Neural progenitor cell (in vitro differentiated cells): ENCODE measurements around the gene ITGAD. TPM values are rescaled to one million over a fixed set of nuclear protein-coding genes. Genes with fewer than 3 reads are reported as not detected.
"Not testable (repeated sequence)": the region's sequence is repeated elsewhere in the genome, so short reads cannot be mapped to it uniquely, and the experiment has no call there.

ENCODE experiments used
- DNase-seq: peaks from one replicate; pipeline ENCODE4 v3.0.0-alpha.2; 2016; ENCODE audit warnings: low spot score
- H2AFZ ChIP-seq: fragments of 200-600 bp; sonication (generic); replicated peaks from 2 replicates; pipeline ENCODE4 v1.6.1; 2016; ENCODE audit warnings: antibody characterized with exemption
- H3F3A ChIP-seq: fragments of 200-600 bp; sonication (generic); 2 replicates; pipeline ENCODE4 v1.6.1; 2016; ENCODE audit warnings: antibody characterized with exemption, low read depth
- H3K27ac ChIP-seq: fragments of 200-600 bp; sonication (generic); 2 replicates; pipeline ENCODE4 v1.5.1; 2016; ENCODE audit warnings: mild to moderate bottlenecking
- H3K27me3 ChIP-seq: fragments of 200-600 bp; sonication (generic); 2 replicates; pipeline ENCODE4 v1.6.1; 2016; ENCODE audit warnings: mild to moderate bottlenecking, moderate library complexity
- H3K36me3 ChIP-seq: fragments of 200-600 bp; sonication (generic); 2 replicates; pipeline ENCODE4 v1.5.1; 2016
- H3K4me1 ChIP-seq: fragments of 200-600 bp; sonication (generic); 2 replicates; pipeline ENCODE4 v1.6.1; 2016; ENCODE audit warnings: mixed run types
- H3K4me2 ChIP-seq: fragments of 200-600 bp; sonication (generic); 2 replicates; pipeline ENCODE4 v1.6.1; 2016
- H3K4me3 ChIP-seq: fragments of 200-600 bp; sonication (generic); 2 replicates; pipeline ENCODE4 v1.5.1; 2016
- H3K79me2 ChIP-seq: fragments of 200-600 bp; sonication (generic); 2 replicates; pipeline ENCODE4 v1.6.1; 2016; ENCODE audit warnings: low read depth
- H3K9ac ChIP-seq: fragments of 200-600 bp; sonication (generic); 2 replicates; pipeline ENCODE4 v1.6.1; 2016
- H3K9me3 ChIP-seq: fragments of 200-600 bp; sonication (generic); 2 replicates; pipeline ENCODE4 v1.5.1; 2016; ENCODE audit warnings: low read depth
- H4K20me1 ChIP-seq: fragments of 200-600 bp; sonication (generic); 2 replicates; pipeline ENCODE4 v1.6.1; 2016; ENCODE audit warnings: low read depth
- H3K27ac Mint-ChIP-seq: 3 replicates; pipeline ENCODE4 v1.8.0; 2021; ENCODE audit warnings: mixed read lengths
- H3K27me3 Mint-ChIP-seq: 2 replicates; pipeline ENCODE4 v1.8.0; 2022; ENCODE audit warnings: low read depth, mild to moderate bottlenecking, inconsistent platforms, moderate library complexity, mixed read lengths; ENCODE audit not compliant: insufficient read depth
- H3K36me3 Mint-ChIP-seq: 3 replicates; pipeline ENCODE4 v1.8.0; 2021; ENCODE audit warnings: mixed read lengths
- H3K4me1 Mint-ChIP-seq: 3 replicates; pipeline ENCODE4 v1.8.0; 2021; ENCODE audit warnings: mixed read lengths
- H3K4me3 Mint-ChIP-seq: 3 replicates; pipeline ENCODE4 v1.8.0; 2021; ENCODE audit warnings: mild to moderate bottlenecking, moderate library complexity, mixed read lengths
- H3K9me3 Mint-ChIP-seq: 3 replicates; pipeline ENCODE4 v1.8.0; 2020; ENCODE audit warnings: mixed read lengths
- CTCF ChIP-seq: fragments of 200-600 bp; sonication (generic); IDR thresholded peaks from 2 replicates; pipeline ENCODE4 v1.5.1; 2017; ENCODE audit warnings: antibody characterized with exemption, mild to moderate bottlenecking
- EZH2 ChIP-seq: fragments of 200-600 bp; sonication (generic); IDR thresholded peaks from 2 replicates; pipeline ENCODE4 v1.6.1; 2017; ENCODE audit warnings: antibody characterized with exemption, mild to moderate bottlenecking, moderate library complexity
- EZH2phosphoT487 ChIP-seq: fragments of 200-600 bp; sonication (generic); IDR thresholded peaks from 2 replicates; pipeline ENCODE4 v1.6.1; 2017; ENCODE audit warnings: antibody characterized with exemption
- total RNA-seq: library from RNA; depleted of rRNA; stranded (reverse); fragments of >200 nt; gene quantifications from 2 replicates; pipeline ENCODE4 v1.2.3, GENCODE V29; 2015; ENCODE audit warnings: low replicate concordance

Gene ITGAD
- total RNA-seq, 1 donor from 2014 or later = not detected

DNA sequence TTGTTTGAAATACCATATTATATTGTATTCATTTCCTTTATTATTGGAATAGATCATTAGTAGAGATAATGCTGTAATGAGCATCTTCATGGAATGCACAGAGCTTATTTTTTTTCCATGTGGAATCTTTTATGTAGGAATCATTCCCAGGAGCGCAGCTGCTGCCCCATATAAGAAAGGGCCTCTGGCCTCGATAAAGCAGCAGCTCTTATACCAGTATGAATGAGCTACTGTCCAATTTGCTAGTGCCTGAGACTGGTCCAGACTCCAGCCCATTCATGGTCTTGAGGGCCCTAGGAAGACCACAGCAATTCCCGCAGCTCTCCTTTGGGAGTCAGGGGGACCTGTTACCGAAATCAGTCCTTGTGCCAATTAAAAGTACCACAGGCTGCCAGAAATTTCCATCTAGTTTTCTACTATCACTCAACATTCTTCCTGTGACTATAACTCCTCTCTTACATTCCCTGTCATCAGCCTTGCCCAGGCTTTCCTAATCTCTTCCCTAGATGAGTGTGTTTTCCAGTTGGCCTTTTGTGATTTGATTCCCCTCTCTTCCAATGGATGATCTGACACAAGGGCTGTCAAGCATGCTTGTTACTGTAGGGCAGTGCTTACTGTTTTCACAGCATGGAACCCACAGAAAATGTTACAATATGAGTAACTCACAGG lies 47.5 kb downstream of the ITGAD start:
- H3K36me3 ChIP-seq = no peaks in the 10 kb centered on the region
- Mint-ChIP-seq H3K27ac (no peak overlapping the region), H3K27me3 (peaks cover 7% of the 10 kb centered on the region), H3K36me3 (no peaks in the 10 kb centered on the region), H3K9me3 (no peaks in the 10 kb centered on the region), H3K4me1 (peaks cover 3% of the 10 kb centered on the region), H3K4me3 (no peak overlapping the region)
- peaks cover 6% of the 10 kb centered on the region for H3F3A ChIP-seq
- H4K20me1 ChIP-seq = no peaks in the 10 kb centered on the region
- no peak overlapping the region for H2AFZ ChIP-seq
- H3K27ac ChIP-seq = no peak overlapping the region
- H3K9me3 ChIP-seq = no peaks in the 10 kb centered on the region
- H3K79me2 ChIP-seq = no peaks in the 10 kb centered on the region
- H3K27me3 ChIP-seq = no peaks in the 10 kb centered on the region
- TF ChIP-seq CTCF (no peak), EZH2 (no peak), EZH2phosphoT487 (no peak)
- no peaks in the 10 kb centered on the region for H3K4me1 ChIP-seq
- H3K9ac ChIP-seq = no peak overlapping the region
- no peak for DNase-seq
- H3K4me3 ChIP-seq = no peak overlapping the region
- no peak overlapping the region for H3K4me2 ChIP-seq

GRCh38 chr16:31441956-31442355 lies 48.8 kb downstream of the ITGAD start:
- peak overlapping the region; percentile 73 for H3K4me2 ChIP-seq
- no peaks in the 10 kb centered on the region for H3K4me1 ChIP-seq
- H3K27me3 Mint-ChIP-seq = peaks cover 7% of the 10 kb centered on the region
- no peak overlapping the region for H2AFZ ChIP-seq
- H3K9me3 Mint-ChIP-seq = no peaks in the 10 kb centered on the region
- H3K27me3 ChIP-seq = no peaks in the 10 kb centered on the region
- no peak overlapping the region for H3K9ac ChIP-seq
- no peaks in the 10 kb centered on the region for H4K20me1 ChIP-seq
- peak overlapping the region; percentile 83 for H3K4me3 Mint-ChIP-seq
- H3K36me3 ChIP-seq = no peaks in the 10 kb centered on the region
- peaks cover 6% of the 10 kb centered on the region for H3F3A ChIP-seq
- no peak overlapping the region for H3K27ac ChIP-seq
- peak overlapping the region; percentile 63 for H3K4me3 ChIP-seq
- peak overlapping the region; percentile 91 for H3K27ac Mint-ChIP-seq
- H3K36me3 Mint-ChIP-seq = no peaks in the 10 kb centered on the region
- no peaks in the 10 kb centered on the region for H3K79me2 ChIP-seq
- H3K9me3 ChIP-seq = no peaks in the 10 kb centered on the region
- TF ChIP-seq EZH2 (no peak), CTCF (no peak), EZH2phosphoT487 (no peak)
- DNase-seq = no peak
- H3K4me1 Mint-ChIP-seq = peaks cover 3% of the 10 kb centered on the region

DNA sequence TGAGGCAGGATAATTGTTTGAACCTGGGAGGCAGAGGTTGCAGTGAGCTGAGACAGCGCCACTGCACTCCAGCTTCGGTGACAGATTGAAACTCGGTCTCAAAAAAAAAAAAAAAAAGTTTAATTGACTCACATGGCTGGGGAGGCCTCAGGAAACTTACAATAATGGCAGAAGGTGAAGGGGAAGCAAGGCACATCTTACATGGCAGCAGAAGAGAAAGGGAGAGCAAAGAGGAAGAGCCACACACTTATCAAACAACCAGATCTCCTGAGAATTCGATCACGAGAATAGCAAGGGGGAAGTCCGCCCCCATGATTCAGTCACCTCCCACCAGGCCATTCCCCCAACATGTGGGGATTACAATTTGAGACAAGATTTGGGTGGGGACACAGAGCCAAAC lies 52.8 kb downstream of the ITGAD start:
- H4K20me1 ChIP-seq, H3K27me3 Mint-ChIP-seq, H3K36me3 ChIP-seq, H3K9me3 Mint-ChIP-seq, H2AFZ ChIP-seq, H3F3A ChIP-seq, DNase-seq, H3K4me1 Mint-ChIP-seq, H3K9me3 ChIP-seq, H3K27ac ChIP-seq, H3K79me2 ChIP-seq, H3K4me3 ChIP-seq, H3K27me3 ChIP-seq, H3K4me3 Mint-ChIP-seq, H3K4me2 ChIP-seq, H3K9ac ChIP-seq, H3K27ac Mint-ChIP-seq, H3K4me1 ChIP-seq, H3K36me3 Mint-ChIP-seq: not testable (repeated sequence)

DNA sequence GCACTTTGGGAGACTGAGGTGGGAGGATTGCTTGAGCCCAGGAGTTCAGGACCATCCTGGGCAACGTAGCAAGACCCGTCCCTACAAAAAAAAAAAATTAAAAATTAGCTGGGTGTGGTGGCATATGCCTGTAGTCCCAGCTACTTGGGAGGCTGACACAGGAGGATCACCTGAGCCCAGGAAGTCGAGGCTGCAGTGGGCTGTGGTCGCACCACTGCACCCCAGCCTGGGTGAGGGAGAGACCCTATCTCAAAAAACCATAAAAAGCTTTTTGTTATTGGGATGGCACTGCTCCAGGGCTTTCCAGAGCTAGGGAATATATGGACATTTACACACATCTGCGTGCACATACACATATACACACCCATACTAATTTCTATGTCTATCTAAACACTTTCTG lies 58.1 kb downstream of the ITGAD start:
- H3K9me3 Mint-ChIP-seq = no peaks in the 10 kb centered on the region
- Histone ChIP-seq H3K9ac (no peak overlapping the region), H3K4me1 (peaks cover 20% of the 10 kb centered on the region), H3K27me3 (no peaks in the 10 kb centered on the region), H3K4me2 (peak overlapping the region; percentile 32), H3K79me2 (peaks cover 13% of the 10 kb centered on the region), H3F3A (peaks cover 24% of the 10 kb centered on the region), H3K27ac (no peak overlapping the region), H3K9me3 (no peaks in the 10 kb centered on the region), H3K36me3 (no peaks in the 10 kb centered on the region), H4K20me1 (peaks cover 36% of the 10 kb centered on the region), H3K4me3 (no peak overlapping the region), H2AFZ (no peak overlapping the region)
- no peak overlapping the region for H3K4me3 Mint-ChIP-seq
- no peaks in the 10 kb centered on the region for H3K36me3 Mint-ChIP-seq
- peaks cover 2% of the 10 kb centered on the region for H3K27me3 Mint-ChIP-seq
- TF ChIP-seq EZH2phosphoT487 (no peak), CTCF (no peak), EZH2 (no peak)
- no peak for DNase-seq
- H3K27ac Mint-ChIP-seq = peak overlapping the region; percentile 87
- H3K4me1 Mint-ChIP-seq = peaks cover 38% of the 10 kb centered on the region
